ENCODE data around the gene RIPK1.

Gene RIPK1

GRCh38 chr6:3144571-3144970 is 76.3 kb downstream of the RIPK1 start:
- no peak for ATAC-seq
- TF ChIP-seq ZFP30 (CRISPR knock-in tag; IDR thresholded peaks at IDR 0.05) (no peak), GLIS3 (CRISPR knock-in tag; IDR thresholded peaks at IDR 0.05) (no peak), POU6F1 (CRISPR knock-in tag; IDR thresholded peaks at IDR 0.05; ENCODE audit: borderline replicate concordance, low read depth) (no peak), TCF4 (CRISPR knock-in tag; IDR thresholded peaks at IDR 0.05; ENCODE audit: borderline replicate concordance) (no peak), OSR1 (CRISPR knock-in tag; IDR thresholded peaks at IDR 0.05) (no peak), ARNTL (CRISPR knock-in tag; IDR thresholded peaks at IDR 0.05; ENCODE audit: borderline replicate concordance, low read depth) (no peak), RARB (CRISPR knock-in tag; IDR thresholded peaks at IDR 0.05) (no peak), BACH2 (CRISPR knock-in tag; IDR thresholded peaks at IDR 0.05; ENCODE audit: borderline replicate concordance) (no peak), ISL1 (CRISPR knock-in tag; IDR thresholded peaks at IDR 0.05) (no peak), ZNF70 (CRISPR knock-in tag; IDR thresholded peaks at IDR 0.05) (no peak), ZC3H10 (CRISPR knock-in tag; IDR thresholded peaks at IDR 0.05) (no peak), CSDC2 (CRISPR knock-in tag; IDR thresholded peaks at IDR 0.05) (no peak), ESRRG (CRISPR knock-in tag; IDR thresholded peaks at IDR 0.05) (no peak), PPARA (CRISPR knock-in tag; IDR thresholded peaks at IDR 0.05; ENCODE audit: borderline replicate concordance) (no peak), ZNF565 (CRISPR knock-in tag; conservative IDR thresholded peaks at IDR 0.05; ENCODE audit: low read depth) (no peak)
- TF ChIP-seq, protein P1, sequence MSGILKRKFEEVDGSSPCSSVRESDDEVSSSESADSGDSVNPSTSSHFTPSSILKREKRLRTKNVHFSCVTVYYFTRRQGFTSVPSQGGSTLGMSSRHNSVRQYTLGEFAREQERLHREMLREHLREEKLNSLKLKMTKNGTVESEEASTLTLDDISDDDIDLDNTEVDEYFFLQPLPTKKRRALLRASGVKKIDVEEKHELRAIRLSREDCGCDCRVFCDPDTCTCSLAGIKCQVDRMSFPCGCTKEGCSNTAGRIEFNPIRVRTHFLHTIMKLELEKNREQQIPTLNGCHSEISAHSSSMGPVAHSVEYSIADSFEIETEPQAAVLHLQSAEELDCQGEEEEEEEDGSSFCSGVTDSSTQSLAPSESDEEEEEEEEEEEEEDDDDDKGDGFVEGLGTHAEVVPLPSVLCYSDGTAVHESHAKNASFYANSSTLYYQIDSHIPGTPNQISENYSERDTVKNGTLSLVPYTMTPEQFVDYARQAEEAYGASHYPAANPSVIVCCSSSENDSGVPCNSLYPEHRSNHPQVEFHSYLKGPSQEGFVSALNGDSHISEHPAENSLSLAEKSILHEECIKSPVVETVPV (CRISPR knock-in tag; IDR thresholded peaks at IDR 0.05): no peak

GRCh38 chr6:3147914-3148757 is 79.8 kb downstream of the RIPK1 start:
- TF ChIP-seq OSR1 (CRISPR knock-in tag; IDR thresholded peaks at IDR 0.05) (no peak), TCF4 (CRISPR knock-in tag; IDR thresholded peaks at IDR 0.05; ENCODE audit: borderline replicate concordance) (no peak), ESRRG (CRISPR knock-in tag; IDR thresholded peaks at IDR 0.05) (no peak), ZNF70 (CRISPR knock-in tag; IDR thresholded peaks at IDR 0.05) (no peak), TSHZ2 (CRISPR knock-in tag; IDR thresholded peaks at IDR 0.05) (no peak), CSDC2 (CRISPR knock-in tag; IDR thresholded peaks at IDR 0.05) (no peak), RARB (CRISPR knock-in tag; IDR thresholded peaks at IDR 0.05) (no peak), POU6F1 (CRISPR knock-in tag; IDR thresholded peaks at IDR 0.05; ENCODE audit: borderline replicate concordance, low read depth) (no peak), ZNF565 (CRISPR knock-in tag; conservative IDR thresholded peaks at IDR 0.05; ENCODE audit: low read depth) (no peak), ISL1 (CRISPR knock-in tag; IDR thresholded peaks at IDR 0.05) (no peak), GLIS3 (CRISPR knock-in tag; IDR thresholded peaks at IDR 0.05) (no peak), ZC3H10 (CRISPR knock-in tag; IDR thresholded peaks at IDR 0.05) (no peak), ZFP30 (CRISPR knock-in tag; IDR thresholded peaks at IDR 0.05) (no peak)
- TF ChIP-seq, protein P1 (CRISPR knock-in tag; IDR thresholded peaks at IDR 0.05): no peak
- TF ChIP-seq, protein P2, sequence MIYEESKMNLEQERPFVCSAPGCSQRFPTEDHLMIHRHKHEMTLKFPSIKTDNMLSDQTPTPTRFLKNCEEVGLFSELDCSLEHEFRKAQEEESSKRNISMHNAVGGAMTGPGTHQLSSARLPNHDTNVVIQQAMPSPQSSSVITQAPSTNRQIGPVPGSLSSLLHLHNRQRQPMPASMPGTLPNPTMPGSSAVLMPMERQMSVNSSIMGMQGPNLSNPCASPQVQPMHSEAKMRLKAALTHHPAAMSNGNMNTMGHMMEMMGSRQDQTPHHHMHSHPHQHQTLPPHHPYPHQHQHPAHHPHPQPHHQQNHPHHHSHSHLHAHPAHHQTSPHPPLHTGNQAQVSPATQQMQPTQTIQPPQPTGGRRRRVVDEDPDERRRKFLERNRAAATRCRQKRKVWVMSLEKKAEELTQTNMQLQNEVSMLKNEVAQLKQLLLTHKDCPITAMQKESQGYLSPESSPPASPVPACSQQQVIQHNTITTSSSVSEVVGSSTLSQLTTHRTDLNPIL (CRISPR knock-in tag; IDR thresholded peaks at IDR 0.05; ENCODE audit: low read depth): no peak
- TF ChIP-seq, protein P3, sequence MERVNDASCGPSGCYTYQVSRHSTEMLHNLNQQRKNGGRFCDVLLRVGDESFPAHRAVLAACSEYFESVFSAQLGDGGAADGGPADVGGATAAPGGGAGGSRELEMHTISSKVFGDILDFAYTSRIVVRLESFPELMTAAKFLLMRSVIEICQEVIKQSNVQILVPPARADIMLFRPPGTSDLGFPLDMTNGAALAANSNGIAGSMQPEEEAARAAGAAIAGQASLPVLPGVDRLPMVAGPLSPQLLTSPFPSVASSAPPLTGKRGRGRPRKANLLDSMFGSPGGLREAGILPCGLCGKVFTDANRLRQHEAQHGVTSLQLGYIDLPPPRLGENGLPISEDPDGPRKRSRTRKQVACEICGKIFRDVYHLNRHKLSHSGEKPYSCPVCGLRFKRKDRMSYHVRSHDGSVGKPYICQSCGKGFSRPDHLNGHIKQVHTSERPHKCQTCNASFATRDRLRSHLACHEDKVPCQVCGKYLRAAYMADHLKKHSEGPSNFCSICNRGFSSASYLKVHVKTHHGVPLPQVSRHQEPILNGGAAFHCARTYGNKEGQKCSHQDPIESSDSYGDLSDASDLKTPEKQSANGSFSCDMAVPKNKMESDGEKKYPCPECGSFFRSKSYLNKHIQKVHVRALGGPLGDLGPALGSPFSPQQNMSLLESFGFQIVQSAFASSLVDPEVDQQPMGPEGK (CRISPR knock-in tag; IDR thresholded peaks at IDR 0.05; ENCODE audit: borderline replicate concordance): no peak
- ATAC-seq: no peak
